Activated CD8-positive, alpha-beta memory T cell treated with anti-CD3 and anti-CD28 coated beads for 24 hours (primary cell): ENCODE measurements around the gene ANXA11.
"Not testable (repeated sequence)": the region's sequence is repeated elsewhere in the genome, so short reads cannot be mapped to it uniquely, and the experiment has no call there.

Source experiments
- DNase-seq: peaks from one replicate; pipeline ENCODE4 v3.0.0-alpha.2; 2020

ANXA11 gene

DNA sequence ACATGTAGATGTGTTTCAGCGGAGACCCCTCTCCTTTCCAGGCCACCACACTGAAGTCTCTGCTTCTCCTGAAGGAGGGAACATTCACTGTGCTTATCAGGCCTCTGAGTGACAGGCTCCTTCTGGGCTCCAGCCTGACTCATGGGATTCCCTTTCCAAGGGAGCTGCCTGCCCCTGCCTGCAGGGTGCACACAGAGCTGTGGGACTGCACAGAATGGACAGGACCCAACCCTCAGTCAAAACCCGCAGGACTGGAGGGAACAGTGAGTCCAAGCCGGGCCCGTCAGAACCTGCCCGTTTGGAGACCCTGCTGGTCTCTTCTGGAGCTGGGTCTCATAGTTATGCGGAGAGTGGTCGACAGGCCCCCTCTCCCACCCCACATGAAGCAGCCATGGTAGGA, 40.2 kb downstream of the ANXA11 start:
- no peak for DNase-seq

DNA sequence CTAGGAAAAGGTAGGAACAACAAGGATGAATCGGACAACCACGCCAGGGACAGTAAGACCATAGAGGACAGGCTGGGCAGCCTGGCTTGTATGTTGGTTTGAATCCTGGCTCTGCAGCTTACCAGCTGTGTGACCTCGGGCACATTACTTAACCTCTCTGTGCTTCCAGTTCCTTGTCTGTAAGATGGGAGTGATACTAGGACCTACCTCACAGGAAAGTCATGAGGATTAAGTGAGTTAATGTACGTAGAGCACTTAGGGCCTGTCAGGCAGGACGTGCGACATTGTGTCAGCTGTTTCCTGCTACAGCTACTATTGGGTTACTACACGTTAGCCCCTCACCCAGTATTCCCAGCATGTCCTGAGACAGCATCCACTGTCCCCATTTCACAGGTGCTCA, 40.7 kb downstream of the ANXA11 start:
- no peak for DNase-seq

DNA sequence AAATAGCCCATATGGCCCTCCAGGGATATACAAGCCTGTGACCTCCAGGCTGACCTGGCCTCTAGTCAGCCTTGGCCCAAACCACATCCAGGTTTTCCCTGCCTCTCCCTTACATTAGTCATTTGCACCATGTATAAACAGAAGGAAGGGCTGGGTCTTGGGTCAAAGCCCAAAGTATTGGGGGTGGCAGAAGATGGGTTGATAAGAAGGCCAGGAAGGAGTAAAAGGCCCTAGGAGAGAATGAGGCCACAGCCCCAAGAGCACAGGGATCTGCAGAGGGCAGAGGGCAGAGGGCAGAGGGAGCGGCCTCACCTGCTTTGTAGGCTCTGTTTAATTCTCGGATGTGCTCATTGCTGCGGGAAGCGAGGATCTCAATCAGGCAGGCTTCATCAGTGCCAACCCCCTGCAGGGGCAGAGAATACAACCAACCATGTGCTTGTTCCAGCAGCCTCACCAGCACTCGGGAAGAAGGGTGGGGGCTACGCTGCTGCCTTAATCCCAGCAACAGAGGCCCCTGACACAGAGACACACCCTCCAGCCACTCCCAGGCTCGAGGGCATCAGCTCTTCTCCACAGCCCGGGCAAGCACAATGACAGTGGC, 41.5 kb downstream of the ANXA11 start:
- no peak for DNase-seq

DNA sequence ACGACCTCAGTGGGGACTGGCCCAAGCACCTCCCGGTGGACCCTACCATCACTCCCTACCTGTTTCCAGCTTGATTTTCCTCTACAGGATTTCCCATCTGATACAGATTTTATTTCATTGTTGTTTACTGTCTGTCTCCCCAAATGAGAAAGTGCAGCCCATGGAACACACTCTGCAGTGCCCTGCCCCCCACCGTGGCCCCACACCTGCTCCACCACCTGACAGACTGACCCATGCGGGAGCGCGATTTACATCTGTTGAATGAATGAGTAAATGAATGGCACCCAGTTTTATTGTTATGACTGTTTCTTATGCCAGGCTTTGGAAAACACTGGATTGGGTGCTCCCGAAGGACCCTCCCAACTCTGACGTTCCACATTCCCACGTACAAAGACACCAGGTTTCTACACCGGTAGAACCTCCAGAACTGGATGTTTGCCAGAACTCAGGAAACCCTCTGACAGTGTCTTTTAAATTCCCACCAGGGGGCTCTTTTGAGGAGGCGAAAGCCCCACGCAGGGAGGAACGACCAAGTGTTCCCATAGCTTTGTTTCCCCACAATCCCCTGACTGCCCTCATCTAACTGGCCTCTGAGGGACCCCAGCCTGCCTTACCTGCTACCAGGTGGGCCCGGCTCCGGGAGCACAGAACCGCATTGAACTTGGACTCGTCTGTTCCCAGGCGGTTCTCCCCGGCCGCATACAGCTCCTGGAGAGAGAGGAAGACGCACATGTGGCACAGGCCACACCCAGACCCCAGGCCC, 43.8 kb downstream of the ANXA11 start:
- no peak for DNase-seq

DNA sequence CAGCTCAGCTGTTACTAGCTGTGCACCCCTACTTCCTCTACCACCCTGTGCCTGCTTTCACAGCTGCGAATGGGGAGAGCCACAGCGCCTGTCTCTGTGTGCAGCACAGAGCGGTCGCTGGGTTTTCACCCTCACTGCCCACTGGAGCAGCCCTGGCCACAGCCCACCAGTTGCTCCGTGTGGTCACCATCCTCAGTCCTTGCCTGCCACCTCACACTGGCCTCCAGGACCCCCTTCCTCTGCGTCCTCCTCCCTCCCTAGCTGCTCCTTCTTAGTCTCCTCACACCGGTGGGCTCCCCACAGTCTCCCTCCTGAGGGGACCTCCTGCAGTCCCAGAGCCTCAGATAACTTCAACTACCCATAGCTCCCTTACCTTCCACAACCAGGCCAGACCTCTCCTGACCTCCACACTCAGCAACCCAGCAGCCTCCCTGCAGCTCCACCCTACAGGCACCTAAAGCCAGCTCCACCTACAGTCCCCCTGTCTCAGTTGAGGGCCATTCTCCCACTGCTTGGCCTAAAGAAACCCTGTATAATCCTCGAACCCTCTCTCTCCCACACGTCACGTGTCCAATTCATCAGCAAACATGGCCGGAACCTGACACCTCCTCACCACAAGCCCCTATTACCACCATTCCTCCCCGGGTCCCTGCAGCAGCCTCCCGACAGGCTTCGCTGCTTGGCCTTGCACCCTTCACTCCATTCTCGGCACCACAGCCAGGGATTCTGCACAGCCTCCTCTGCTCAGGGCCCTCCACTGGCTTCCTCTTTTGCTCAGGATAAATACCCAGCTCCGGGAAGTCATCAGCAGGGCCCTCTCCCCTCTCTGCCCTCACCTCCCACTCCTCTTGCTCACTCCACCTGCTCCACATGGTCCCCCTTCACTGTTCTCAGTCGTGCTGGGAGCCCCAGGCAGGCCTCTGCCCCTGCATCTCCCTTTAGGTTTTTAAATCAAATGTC, 44.7 kb downstream of the ANXA11 start:
- no peak for DNase-seq

DNA sequence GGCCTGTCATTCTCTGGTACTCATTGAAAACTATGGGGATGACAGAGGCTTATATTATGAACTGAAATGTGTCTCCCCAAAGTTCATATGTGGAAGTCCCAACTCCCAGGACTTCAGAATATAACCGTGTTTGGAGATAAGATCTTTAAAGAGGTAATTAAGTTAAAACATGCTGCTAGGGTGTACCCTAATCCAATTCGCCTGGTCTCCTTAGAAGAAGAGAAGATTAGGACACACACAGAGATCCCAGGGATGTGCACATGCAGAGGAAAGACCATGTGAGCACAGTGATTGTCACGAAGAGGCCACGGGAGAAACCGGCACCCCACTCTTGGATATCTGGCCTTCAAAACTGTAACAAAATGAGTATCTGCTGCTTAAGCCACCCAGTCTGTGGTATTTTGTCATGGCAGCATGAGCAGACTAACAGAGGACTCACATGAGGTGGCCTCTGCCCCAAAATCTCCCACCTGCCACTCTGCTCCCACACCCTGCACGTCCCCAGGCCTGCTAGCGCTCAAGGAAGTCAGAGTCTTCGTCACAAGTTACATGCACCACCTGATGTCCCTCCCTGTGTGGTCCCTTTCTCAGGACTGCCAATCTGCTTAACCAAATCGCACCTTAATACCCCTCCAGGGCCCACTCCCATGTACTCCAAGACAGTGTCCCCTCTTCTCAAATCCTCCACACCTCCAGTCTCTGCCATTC, 46.0 kb downstream of the ANXA11 start:
- DNase-seq = no peak

DNA sequence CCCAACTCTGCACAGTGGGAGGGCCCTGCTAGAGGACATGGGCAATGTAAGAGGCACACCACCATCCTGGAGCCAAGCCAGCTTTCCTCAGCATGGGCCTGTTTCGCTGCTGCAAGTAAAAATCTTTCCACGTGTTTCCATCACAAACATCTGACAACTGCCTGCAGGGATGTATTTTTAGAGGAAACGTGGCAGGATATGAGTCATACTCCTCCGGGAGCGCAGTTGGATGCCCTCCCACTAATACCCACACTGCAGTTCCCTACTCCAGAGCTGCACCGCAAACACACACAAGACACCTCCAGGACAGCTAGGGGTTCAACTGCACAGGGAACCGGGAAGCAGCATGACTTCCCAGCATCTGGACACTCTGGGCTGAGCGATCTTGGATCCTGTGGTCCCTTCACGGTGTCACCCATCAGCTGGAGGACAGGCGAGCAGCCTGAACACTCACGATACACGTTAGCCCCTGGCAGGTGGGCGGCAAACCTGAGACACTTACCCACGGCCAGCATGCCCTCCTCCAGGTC, 46.7 kb downstream of the ANXA11 start:
- no peak for DNase-seq

DNA sequence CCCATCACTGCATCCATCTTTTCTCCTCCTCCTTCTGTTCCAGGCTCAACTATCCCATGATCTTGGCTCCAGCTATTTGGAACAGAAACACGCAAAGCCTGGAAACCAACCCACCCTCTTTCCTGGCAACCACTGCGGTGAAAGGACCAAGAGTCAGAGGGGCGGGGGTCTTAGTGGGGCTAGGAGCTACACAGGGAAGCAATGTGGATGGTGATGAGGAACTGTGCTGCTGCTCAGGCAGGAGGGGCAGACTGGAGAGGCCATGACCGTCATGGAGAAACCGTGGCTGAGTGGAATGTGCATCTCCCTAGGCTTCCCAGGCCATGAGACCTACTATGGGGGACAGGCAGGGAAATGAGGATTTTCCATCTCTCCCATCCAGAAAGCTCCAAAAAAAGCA, 47.2 kb downstream of the ANXA11 start:
- no peak for DNase-seq

DNA sequence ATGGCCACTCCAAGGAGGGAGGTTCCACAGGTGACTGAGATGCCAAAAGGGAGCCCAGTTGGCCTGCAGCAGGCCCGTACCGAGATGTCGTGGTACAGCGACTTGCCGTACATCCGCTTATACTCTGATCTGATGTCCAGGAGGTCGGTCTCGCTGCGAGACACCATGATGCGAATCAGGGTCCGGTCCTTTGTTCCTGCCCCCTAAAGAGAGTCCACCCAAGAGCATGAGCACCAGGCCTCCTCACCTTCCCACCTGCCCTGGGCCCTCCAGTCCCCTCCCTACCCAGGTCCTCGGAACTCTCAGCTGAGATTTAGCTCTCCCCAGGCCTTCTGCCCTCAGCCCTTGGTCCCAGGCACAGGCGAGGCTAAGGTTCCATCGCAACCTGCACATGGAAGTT, 47.8 kb downstream of the ANXA11 start:
- no peak for DNase-seq

DNA sequence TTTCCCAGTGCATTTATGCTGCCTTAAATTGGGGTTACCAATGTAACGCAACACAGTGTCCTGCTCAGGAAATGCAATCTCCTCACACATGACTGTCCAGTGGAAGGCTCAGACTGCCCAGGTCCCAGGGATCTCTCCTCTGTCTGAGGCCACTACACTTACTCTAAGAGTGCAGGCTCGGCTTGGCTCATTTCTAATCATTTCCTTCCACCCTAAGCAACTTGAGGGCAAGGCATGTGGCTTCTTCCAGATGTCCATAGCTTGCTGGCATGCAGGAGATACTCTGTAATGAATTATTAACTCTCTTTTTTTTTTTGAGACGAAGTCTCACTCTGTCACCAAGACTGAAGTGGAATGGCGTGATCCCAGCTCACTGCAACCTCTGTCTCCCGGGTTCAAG, 49.1 kb downstream of the ANXA11 start:
- DNase-seq = no peak

DNA sequence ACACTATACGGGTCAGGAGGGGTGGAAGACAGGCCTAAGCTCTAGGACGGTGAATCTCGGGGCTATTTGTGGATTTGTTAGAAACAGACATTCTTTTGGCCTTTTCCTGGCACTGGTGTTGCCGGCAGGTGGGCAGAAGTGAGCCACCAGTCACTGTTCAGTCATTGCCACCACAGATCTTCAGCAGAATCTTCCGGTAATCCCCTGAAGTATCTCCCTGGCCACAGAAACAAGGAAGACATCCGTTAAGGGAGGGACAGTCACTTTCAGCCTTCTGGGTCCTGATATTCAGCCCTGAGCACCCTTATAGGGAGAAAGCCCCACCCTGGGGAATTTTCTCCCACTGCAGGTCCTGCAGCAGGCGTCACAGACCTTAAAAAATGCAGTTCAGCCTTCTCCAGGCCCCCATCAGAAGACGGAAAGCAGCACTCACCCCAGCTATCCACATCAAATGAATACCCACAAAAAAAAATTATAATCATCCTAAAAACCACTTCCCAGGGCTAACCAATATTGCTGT, 49.6 kb downstream of the ANXA11 start:
- no peak for DNase-seq

DNA sequence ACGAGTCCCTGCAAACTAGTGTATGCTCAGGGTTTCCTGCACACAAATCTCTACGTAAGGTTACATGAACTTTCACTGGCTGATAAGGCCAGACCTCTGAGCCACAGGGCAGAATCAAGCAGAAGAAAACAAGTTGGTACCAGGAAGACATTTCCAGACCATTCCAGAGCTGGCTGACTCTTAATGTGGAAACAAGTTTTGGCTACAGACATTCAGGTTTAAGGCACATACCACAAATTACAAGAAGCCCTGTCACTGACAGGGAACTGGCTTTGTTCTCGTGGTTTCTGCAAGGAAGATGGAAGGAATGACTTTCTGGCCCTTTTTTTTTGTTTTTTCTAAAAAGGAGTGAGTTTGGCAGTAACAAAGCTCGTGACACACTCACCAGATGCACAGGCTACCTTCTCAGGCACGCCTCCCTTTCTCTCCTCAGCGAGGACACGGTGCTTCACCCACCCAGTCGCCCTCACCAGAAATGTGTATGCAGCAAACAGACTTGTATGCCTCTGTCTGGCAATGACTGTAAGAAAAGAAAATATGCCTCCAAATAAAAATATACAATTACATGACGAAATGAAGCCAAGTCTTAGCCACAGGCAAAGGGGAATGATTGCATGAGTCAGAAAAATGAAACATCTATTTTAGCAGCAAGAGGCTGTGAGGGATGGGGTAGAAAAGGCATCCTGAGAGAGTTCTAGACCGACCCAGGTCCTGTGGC, 50.2 kb downstream of the ANXA11 start:
- DNase-seq = no peak

DNA sequence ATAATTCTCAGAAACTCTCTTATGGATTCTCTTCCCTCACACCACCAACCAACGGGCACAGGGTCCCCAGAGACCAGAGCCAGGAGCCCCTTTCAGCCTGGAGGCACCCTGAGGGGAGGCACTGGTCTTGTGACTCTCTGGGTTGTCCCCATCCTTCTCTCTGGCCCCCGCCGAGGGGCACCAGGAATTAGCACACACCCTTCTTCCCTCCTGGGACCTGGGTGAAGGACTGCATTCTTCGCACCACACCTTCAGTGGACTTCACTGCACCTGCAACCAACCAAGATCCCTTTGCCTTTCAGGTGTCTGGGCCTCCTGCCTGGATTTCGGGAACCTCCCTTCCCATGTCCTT, 50.7 kb downstream of the ANXA11 start:
- no peak for DNase-seq

DNA sequence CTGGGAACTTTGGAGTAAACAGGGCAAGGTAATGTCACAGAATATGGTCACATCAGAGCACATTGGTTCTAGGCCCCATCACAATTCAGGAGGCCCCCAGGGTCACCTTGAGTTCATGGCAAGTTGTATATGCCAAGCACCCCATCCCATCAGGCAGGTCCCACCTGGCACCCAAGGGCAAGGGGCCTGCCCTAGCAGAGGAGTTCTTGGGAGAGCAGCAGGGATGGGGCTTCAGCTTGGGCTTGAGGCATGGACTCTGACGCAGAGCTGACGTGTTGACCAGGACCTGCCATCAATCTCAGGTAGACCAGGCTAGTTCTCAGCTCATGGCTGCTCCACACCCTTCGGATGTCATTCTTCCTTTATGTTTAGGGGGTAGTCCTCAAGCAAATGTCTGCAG, 51.9 kb downstream of the ANXA11 start:
- no peak for DNase-seq

DNA sequence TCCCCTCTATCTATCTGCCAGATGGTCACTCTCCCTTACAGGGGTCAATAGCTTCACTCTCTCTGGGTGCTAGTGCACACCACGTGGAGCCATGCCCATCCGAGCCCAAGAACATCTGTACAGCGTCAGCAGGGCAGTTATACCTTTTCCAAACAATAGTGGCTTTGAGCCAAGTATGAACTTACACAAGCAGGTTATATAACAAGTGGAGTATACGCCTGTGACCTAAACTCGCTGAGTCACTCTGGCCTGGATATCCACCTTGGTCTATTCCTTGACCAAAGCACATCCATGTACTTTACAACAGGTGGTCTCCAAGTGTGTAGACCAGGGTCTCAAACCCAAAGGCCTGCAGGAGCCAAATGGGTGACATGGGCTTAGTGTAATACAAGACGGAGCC, 52.5 kb downstream of the ANXA11 start:
- no peak for DNase-seq

DNA sequence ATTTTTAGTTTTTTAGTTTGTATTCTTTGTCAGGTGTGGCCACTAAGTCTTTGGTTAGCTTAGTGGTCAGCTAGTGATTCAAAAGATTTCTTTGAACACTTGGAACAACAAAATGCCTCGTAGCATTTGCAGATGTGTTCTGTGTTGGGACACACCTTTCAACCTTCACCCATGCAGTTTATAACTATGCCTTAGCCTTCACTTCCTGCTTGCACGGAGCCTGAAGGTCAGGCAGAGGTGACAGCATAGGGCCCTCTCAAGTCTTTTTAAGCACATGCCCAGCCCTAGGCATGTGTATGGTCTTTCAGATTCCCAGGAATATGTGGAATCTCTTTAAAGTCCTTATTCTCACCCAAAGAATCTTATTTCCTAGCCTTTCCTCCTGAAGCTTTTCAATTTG, 55.2 kb downstream of the ANXA11 start:
- DNase-seq = no peak

DNA sequence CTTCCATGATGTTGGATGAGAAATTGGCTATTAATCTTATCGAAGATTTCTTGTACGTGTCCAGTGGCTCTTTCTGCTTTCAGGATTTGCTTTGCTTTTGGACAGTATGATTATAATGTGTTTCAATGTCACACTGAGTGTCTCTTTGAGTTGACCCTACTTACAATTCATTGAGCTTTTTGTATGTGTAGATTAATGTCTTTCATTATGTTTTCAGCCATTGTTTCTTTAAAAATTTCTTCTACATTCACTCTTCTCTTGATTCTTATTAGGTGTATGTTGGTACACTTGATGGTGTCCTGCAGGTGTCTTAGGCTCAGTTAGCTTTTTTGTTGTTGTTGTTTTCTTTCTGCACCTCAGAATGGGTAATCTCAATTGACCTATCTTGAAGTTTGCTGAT, 56.2 kb downstream of the ANXA11 start:
- DNase-seq = no peak

DNA sequence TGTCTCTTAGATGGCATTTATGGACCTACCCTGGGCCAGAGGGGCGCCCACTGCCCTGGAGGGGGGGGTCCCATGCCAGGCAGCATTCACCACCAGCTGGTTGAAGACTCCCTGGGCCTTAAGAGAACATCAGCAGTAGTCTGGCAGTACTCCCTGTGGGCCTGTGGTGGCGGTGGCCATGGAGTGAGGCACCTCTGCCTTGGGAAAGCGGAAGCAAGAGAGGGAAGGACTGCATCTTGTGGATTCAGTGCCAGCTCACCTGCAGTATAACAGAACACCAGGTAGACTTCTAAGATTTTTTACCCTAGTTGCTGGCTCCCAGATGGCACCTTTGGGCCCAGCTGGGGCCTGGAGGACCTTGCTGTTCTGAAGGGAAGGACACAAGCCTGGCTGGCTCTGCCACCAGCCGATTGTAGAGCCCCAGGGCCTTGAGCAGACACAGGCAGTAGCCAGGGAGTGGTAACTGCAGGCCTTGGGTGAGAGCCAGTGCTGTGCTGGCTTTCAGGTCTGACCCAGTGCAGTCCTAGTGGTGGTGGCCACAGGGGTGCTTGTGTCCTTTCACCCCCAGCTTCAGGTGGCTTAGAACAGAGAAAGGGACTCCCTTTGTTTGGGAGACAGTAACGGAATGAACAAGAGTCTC, 57.1 kb downstream of the ANXA11 start:
- DNase-seq = no peak

DNA sequence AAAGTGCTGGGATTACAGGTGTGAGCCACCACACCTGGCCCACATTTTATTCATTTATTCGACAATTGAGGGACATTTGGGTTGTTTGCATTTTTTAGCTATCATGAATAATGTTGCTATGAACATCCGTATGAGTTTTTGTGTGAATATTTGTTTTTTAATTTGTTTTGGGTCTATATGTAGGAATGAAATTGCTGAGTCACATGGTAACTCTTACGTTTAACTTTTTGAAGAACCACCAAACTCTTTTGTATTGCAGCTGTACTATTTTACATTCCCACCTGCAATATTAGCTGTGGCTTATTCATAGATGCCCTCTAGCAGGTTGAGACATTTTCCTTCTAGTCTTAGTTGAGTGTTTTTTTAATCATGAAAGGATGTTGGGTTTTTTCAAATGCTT, 58.4 kb downstream of the ANXA11 start:
- DNase-seq = no peak

DNA sequence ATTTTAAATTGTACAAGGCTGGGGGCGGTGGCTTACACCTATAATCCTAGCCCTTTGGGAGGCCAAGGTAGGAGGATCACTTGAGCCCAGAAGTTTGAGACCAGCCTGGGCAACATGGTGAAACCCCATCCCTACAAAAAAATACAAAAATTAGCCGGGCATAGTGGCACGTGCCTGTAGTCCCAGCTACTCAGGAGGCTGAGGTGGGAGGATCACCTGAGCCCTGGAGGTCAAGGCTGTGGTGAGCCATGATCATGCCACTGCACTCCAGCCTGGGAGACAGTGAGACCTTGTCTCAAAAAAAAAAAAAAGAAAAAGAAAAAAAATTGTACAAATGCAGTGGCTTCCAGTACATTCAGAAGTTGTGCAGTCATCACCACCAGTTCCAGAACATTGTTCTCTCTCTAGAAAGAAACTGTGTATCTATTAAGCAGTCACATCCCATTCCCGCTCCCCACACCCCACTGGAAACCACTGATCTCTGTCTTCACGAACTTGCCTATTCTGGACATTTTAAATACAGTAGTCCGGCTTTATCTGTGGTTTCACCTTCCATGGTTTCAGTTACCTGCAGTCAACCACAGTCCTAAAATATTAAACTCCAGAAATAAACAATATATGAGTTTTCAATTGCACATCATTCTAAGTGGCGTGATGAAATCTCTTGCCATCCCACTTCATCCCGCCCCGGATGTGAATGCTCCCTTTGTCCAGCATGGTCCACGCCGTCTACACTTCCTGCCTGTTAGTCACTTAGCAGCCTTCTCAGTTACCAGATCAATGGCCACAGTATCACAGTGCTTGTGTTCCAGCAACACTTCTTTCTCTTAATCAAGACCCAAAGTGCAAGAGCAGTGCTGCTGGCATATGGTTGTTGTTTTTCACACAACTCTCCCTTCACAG, 59.7 kb downstream of the ANXA11 start:
- DNase-seq = not testable (repeated sequence)
